Mucosa of stomach (tissue), 1 donor: Measurements from ENCODE around the gene TNFSF12.
A peak's percentile ranks its signal among the peaks of the same experiment; 100 is the strongest.

Experiments used
- H3K27me3 ChIP-seq: one replicate; pipeline ENCODE4 v1.7.0; 2013; ENCODE audit warnings: mild to moderate bottlenecking, low read length; ENCODE audit not compliant: control insufficient read depth, insufficient read depth
- H3K36me3 ChIP-seq: one replicate; pipeline ENCODE4 v1.7.0; 2013; ENCODE audit warnings: low read length; ENCODE audit not compliant: control insufficient read depth, insufficient read depth
- H3K4me1 ChIP-seq: one replicate; pipeline ENCODE4 v1.7.0; 2013; ENCODE audit warnings: mild to moderate bottlenecking, low read length; ENCODE audit not compliant: control insufficient read depth, insufficient read depth
- H3K4me3 ChIP-seq: one replicate; pipeline ENCODE4 v1.7.0; 2013; ENCODE audit warnings: low read length
- H3K9ac ChIP-seq: one replicate; pipeline ENCODE4 v1.7.0; 2013; ENCODE audit warnings: mild to moderate bottlenecking, low read length, moderate library complexity
- H3K9me3 ChIP-seq: one replicate; pipeline ENCODE4 v1.7.0; 2013; ENCODE audit warnings: mild to moderate bottlenecking, low read length, moderate library complexity; ENCODE audit not compliant: control insufficient read depth
- donor health status: Pancreatic carcinoma.

The TNFSF12 gene

DNA sequence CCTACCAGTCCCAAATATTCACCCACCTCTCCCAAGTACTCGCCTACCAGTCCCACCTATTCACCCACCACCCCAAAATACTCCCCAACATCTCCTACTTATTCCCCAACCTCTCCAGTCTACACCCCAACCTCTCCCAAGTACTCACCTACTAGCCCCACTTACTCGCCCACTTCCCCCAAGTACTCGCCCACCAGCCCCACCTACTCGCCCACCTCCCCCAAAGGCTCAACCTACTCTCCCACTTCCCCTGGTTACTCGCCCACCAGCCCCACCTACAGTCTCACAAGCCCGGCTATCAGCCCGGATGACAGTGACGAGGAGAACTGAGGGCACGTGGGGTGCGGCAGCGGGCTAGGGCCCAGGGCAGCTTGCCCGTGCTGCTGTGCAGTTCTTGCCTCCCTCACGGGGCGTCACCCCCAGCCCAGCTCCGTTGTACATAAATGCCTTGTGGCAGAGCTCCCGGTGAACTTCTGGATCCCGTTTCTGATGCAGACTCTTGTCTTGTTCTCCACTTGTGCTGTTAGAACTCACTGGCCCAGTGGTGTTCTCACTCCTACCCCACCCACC is 34.9 kb upstream of the TNFSF12 start:
- H3K27me3 ChIP-seq: no peaks in the 10 kb centered on the region
- peaks cover 14% of the 10 kb centered on the region for H3K4me1 ChIP-seq
- H3K9ac ChIP-seq: no peak overlapping the region
- H3K9me3 ChIP-seq: no peaks in the 10 kb centered on the region
- H3K4me3 ChIP-seq: no peak overlapping the region
- H3K36me3 ChIP-seq: peaks cover 31% of the 10 kb centered on the region

DNA sequence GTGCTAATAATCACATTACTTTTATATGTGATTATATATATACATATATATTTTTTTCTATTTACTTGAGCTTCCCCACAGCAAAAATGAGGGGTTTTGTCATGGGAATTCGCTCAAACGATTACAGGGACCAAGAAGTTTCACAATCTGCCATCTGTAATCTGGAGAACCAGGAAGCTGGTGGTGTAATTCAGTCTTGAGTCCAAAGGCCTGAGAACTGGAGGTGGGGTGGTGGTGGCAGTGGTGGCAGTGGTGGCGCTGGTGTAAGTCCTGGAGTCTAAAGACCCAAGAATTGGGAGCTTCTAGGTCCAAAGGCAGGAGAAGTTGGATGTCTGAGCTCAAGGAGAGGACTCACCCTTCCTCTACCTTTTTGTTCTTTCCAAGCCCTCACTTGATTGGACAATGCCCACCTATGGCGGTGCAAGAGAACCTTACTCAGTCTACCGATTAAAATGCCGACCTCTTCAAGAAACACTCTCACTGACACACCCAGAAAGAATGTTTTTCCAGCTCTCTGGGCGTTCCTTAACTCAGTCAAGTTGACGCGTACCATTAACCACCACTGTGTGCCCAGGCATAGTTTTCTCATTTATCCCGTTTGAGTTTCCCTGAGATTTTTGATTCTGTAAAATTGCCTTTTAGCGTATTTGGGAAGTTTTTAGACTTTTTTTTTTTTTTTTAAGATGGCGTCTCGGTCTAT is 32.8 kb upstream of the TNFSF12 start:
- no peaks in the 10 kb centered on the region for H3K9me3 ChIP-seq
- no peaks in the 10 kb centered on the region for H3K27me3 ChIP-seq
- peaks cover 26% of the 10 kb centered on the region for H3K36me3 ChIP-seq
- H3K9ac ChIP-seq: peak overlapping the region; percentile 45
- H3K4me1 ChIP-seq: peaks cover 14% of the 10 kb centered on the region
- no peak overlapping the region for H3K4me3 ChIP-seq

DNA sequence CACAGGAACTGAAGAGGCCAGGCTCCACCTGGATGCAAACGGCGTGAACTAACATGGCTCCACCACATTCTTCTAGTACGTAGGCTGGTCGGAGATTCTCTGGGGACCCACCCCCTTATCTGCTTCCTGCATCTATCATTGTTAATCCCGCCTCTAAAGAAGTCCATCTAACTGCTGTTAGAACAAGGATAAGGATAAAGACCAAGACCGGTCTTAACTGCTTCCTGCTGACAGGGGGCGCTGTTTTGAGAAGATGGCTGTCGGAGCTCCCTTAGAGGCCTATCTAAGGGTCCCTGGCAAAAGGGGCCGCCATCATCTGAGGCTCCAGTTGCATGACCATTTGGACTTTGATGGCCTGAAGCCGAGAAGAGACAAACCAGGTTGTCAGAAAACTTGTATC is 25.8 kb upstream of the TNFSF12 start:
- Histone ChIP-seq H3K9me3 (no peaks in the 10 kb centered on the region), H3K4me3 (no peak overlapping the region)

DNA sequence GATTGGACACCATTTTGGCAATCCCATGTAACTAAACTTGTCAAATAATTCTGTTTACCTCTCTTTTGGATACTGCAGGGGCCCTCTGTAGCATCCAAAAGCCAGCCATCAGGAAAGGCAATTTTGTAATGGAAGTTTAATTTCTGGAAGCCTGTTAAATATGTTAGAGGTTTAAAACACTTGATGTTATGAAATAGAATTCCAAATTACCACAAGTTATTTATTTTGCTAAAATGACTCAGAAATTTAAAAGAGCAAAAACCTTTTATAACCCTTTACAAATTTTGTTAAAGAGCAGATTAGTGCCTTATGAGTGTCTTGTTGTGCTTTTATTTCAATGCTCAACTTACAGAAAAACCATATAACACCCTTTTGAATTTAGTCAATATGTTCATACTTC is 20.0 kb upstream of the TNFSF12 start:
- Histone ChIP-seq H3K27me3 (no peaks in the 10 kb centered on the region), H3K4me1 (no peaks in the 10 kb centered on the region), H3K4me3 (no peak overlapping the region), H3K9ac (no peak overlapping the region), H3K9me3 (no peaks in the 10 kb centered on the region), H3K36me3 (no peaks in the 10 kb centered on the region)

More for the DNA sequence above, 25.8 kb upstream of the TNFSF12 start:
- H3K36me3 ChIP-seq: no peaks in the 10 kb centered on the region
- H3K27me3 ChIP-seq: no peaks in the 10 kb centered on the region
- H3K9ac ChIP-seq: no peak overlapping the region
- H3K4me1 ChIP-seq: no peaks in the 10 kb centered on the region

DNA sequence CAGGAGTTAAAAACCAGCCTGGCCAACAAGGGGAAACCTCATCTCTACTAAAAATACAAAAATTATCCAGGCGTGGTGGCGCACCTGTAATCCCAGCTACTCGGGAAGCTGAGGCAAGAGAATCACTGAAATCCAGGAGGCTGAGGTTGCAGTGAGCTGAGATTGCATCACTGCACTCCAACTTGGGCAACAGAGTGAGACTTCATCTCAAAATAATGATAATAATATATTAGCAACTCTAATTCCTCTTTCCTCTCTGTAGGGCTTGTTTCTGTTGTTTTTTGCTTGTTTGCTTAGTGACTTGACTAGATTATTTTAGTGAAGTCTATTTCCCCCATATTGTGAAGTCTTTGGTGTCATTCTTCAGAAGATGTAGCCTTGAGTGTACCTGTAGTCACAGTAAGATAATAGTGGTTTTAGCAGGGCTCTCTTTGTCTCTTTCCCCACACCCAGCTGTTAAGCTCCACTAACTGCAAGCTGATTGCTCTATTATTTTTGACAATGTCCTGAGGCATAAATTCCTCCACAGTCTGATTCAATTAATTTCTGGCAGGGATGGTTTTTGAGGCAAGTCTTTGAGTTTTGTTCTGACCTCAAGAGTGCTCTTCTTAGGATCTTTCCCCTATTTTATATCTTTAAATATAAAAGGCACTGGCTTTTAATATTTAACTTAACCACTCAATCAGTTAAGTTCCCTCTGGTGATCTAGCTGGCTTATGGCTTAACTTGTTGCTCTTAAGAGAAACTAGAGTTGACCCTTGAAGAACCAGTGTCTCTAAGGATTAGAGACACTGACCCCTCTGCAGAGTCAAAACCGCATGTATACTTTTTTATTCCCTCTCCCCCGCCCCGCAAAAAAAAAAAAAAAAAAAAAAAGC is 18.6 kb upstream of the TNFSF12 start:
- H3K4me1 ChIP-seq: no peaks in the 10 kb centered on the region
- no peak overlapping the region for H3K4me3 ChIP-seq
- H3K27me3 ChIP-seq: no peaks in the 10 kb centered on the region
- H3K9me3 ChIP-seq: no peaks in the 10 kb centered on the region
- no peak overlapping the region for H3K9ac ChIP-seq
- H3K36me3 ChIP-seq: no peaks in the 10 kb centered on the region

DNA sequence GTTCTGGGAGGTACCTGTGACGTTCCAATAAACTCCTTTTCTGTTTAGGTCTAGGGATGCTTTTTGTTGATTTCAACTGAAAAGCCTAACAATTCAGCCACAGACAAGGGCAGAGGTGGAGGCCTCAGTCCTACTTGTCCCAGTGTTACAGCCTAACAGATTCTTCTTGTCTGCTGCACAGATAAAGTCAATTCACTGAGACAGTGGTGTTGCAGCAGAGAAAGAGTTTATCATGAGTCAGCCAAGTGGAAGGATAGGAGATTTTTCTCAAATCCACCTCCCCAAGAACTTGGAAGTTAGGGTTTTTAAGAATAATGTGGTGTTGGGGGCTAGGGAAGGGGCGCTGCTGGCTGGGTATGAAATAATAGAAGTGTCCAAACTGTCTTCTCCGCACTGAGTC is 10.8 kb upstream of the TNFSF12 start:
- no peaks in the 10 kb centered on the region for H3K27me3 ChIP-seq
- H3K4me1 ChIP-seq: no peaks in the 10 kb centered on the region
- H3K9ac ChIP-seq: no peak overlapping the region
- no peaks in the 10 kb centered on the region for H3K9me3 ChIP-seq
- no peak overlapping the region for H3K4me3 ChIP-seq
- H3K36me3 ChIP-seq: no peaks in the 10 kb centered on the region

DNA sequence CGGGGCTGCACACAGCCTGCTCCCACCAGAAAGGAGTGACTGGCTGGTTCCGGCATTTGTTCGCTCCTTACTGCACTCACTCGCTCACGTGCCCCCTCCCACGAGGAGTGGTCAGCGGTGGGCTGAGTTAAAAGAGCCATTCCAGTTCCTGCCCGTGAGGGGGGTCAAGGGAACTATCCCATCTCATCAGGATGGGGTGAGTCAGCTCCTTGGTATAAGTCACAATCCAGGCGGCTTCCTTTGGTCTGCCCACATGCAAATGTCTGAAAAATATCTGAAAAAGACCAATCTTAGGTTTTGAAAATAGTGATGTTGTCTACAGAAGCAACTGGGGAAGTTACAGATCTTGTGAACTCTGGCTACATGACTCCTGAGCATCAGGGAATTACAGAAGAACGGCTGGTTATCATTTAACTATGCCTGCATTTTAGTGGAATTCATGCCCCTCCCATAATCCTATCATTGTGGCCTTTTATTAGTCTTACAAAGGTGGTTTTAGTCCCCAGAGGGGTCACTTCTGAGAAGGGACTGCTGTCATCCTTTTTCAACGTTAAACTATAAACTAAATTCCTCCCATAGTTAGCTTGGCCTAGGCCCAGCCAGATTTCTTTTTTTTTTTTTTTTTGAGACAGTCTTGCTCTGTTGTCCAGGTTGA is 9.8 kb upstream of the TNFSF12 start:
- H3K9me3 ChIP-seq: no peaks in the 10 kb centered on the region
- H3K4me3 ChIP-seq: no peak overlapping the region
- H3K9ac ChIP-seq: no peak overlapping the region
- H3K4me1 ChIP-seq: no peaks in the 10 kb centered on the region
- H3K36me3 ChIP-seq: no peaks in the 10 kb centered on the region
- no peaks in the 10 kb centered on the region for H3K27me3 ChIP-seq

DNA sequence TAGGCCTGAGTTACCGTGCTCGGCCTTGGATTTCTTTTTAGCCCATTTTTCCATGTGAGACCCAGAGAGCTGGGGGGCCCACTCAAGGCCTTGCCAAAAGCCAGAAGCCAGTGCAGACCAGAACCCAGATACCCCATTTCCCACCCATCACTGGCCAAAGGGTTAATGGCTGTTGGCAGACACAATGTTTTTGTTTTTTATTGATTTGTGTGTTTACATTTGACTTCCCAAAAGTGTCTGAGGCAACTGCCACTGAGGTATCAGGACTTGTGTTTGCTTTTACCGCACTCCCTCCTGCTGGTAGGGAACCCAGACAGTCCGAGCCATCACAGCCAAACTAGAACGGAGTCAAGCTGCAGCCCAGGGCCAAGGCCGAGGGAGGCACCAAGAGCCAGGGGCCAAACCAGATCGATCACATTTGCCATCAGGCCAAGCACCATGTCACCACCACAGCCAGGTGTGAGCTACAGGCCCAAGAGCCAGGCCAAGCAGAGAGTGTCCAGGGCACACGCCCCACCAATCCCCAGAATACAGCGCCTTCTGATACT is 7.7 kb upstream of the TNFSF12 start:
- no peaks in the 10 kb centered on the region for H3K9me3 ChIP-seq

DNA sequence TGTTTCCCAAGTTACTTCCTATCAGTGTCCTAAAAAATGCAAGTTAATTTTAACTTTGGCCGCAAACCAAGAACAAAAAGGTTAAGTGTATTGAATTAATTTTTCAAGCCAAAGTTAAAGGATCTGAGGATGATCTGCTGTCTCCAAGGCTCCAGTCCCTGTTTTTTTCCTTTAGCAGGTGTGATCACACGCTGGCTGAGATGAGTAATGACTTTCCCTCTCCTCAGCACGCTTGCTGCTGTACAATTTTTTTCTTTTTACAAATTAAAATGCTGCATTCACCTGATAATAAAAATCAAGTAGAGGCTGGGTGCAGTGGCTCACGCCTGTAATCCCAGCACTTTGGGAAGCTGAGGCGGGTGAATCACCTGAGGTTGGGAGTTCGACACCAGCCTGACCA is 3.9 kb upstream of the TNFSF12 start:
- H3K4me1 ChIP-seq: peaks cover 14% of the 10 kb centered on the region
- no peak overlapping the region for H3K4me3 ChIP-seq
- no peak overlapping the region for H3K9ac ChIP-seq
- no peaks in the 10 kb centered on the region for H3K27me3 ChIP-seq
- H3K9me3 ChIP-seq: no peaks in the 10 kb centered on the region
- no peaks in the 10 kb centered on the region for H3K36me3 ChIP-seq

More for the DNA sequence above, 7.7 kb upstream of the TNFSF12 start:
- Histone ChIP-seq H3K9ac (no peak overlapping the region), H3K4me1 (no peaks in the 10 kb centered on the region), H3K36me3 (no peaks in the 10 kb centered on the region), H3K4me3 (no peak overlapping the region), H3K27me3 (no peaks in the 10 kb centered on the region)

DNA sequence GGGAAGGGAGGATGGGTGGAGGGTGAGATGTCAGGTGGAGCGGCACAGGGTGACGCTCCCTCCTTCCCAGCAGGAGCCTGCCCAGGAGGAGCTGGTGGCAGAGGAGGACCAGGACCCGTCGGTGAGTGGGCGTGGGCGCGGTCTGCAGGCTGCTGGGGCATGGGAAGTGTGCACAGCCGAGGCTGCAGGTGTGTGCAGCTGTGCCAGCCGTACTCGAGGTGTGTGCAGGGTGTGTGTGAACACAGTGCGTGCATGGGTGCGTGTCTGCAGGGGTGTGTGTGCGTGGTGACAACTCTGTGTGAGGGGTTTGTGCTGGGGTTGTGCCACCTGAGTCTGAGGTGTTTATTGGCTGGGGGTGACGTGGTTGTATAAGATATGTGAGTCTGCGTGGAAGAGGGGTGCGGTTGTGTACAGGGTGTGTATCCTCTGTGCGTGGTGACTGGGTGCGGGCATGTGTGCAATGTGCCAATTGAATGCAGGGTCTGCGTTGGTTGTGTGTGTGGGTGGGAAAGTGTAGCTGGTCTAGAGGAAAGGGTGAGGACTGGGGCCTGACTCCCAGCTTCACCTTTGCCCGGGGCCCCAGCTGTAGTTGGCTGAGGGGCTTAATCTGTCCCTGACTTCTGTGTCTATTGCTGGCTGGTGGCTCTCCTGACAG is 670 bp downstream of the TNFSF12 start:
- Histone ChIP-seq H3K4me3 (peak overlapping the region; percentile 29), H3K9ac (peak overlapping the region; percentile 77), H3K36me3 (no peaks in the 10 kb centered on the region), H3K27me3 (no peaks in the 10 kb centered on the region), H3K4me1 (peaks cover 20% of the 10 kb centered on the region), H3K9me3 (no peaks in the 10 kb centered on the region)

DNA sequence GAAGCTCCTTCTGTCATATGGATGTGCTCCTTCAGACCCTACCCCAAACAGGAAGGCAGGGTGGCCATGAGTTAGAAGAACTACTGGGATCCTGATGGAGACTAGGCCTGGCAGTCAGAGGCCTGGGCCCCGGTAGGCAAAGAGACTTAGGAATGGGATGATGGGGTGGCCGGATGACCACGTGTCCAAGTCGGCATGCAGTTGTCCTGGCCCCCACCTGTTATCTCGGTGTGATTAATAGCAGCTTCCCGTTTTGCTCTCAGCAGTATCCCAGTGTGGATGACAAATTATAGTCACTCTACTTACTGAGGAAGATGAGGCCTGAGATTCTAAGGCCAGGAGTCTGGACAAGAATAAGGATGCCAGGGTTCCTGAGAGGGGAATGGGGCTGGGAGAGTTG is 1.5 kb downstream of the TNFSF12 start:
- Histone ChIP-seq H3K27me3 (no peaks in the 10 kb centered on the region), H3K4me1 (peaks cover 20% of the 10 kb centered on the region), H3K36me3 (no peaks in the 10 kb centered on the region), H3K9ac (peak overlapping the region; percentile 77), H3K4me3 (no peak overlapping the region), H3K9me3 (no peaks in the 10 kb centered on the region)
